ENCODE measurements around the gene TRAP1.
"Not testable (repeated sequence)": the region's sequence is repeated elsewhere in the genome, so short reads cannot be mapped to it uniquely, and the experiment has no call there.

TRAP1 gene

DNA sequence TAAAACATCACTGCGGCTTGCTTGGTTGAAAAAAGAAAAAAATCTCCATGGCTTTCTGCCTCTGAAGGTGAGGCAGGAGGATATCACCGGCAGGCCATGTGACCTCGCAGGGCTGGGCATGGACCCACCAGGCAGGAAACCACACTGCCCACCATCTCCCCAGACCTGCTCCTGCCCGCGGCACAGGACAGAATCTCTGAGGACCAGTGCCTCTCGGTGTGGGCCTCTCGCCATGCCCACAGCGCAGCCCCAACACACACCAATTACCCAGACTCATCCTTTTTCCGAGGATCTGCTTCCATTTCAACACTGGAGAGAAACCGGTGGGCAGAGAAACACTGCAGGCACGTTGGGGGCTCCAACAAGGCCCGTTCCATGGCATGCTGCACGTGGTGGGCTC, 46.6 kb downstream of the TRAP1 start:
- no peak for DNase-seq

DNA sequence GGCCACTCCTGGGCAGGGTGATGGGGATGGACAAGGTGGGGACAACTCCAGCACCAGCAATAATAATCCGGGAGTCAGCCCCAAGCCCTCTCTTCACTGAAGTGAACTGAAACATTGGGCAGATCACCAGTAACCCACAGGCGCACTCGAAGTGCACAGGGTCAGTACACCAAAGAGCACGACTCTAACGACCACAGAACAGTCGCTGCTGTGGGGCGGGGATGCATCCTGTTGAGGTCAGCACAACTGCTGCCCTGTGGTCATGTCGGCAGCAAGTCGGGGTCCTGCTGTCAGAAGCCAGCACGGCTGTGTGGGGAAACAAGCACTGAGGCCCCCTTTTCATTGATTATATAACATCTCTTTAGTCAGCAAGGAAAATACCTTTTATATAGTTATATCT, 48.2 kb downstream of the TRAP1 start:
- no peak for DNase-seq

DNA sequence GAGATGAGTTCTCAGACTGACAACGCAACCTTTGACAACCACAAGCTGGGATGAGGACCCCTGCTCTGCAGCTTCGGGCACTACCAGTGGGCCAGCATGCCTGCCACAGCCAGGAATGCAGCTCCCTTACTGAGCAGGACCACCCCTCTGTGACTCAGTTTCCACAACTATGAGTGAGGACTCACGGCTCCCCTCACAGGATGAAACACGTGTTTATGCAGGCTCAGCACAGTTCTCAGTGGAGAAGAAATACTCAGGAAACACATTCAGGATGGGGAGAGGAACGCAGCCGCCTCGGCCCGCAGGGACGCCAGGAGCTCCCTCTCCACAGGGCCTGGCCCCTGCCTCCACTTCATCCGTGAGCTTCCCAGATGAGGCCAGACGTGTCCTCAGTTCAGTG, 48.7 kb downstream of the TRAP1 start:
- DNase-seq = no peak

DNA sequence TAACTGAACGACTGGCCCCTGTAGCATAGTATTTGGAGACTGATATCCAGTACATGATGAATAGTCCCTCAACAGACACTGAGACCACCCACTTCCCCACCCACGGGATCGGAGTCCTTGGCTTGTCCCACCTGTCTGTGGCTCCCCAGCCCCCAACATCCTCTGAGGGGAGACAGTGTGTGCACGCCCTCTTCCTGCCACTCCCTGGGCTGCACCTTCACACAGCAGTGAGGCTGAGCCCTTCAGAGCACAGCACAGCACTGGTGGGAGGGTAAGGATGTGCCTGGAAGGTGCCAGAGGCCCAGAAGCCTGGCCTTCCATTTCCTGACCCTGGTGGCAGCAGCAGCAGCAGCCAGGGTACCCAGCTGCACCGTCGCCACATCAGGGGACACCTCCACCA, 51.8 kb downstream of the TRAP1 start:
- DNase-seq = no peak

- no peak for DNase-seq
Measured at GRCh38 chr16:3664187-3664896, 53.0 kb downstream of the TRAP1 start.

GRCh38 chr16:3662601-3663000, 54.7 kb downstream of the TRAP1 start:
- no peak for DNase-seq

- no peak for DNase-seq
Measured at GRCh38 chr16:3661922-3662321, 55.4 kb downstream of the TRAP1 start.

DNA sequence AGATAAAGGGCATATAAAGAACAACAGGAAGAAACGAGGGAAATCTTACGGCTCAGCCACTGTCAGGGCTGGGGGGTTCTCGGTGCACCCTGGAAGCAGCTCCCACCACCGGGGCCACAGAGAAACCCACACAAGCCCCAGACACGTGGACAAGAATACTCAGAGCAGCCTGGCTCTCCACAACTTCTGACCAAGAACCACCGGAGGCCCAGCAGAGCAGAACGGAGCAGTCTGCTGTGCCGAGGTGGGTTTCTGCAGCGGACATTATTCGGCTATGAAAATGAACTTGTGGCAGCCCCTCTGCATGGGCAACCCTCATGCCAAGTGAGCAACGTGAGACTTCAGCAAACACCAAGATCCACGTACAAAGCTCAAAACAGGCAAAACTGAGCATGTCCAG, 56.0 kb downstream of the TRAP1 start:
- DNase-seq = no peak

GRCh38 chr16:3659251-3659650, 58.1 kb downstream of the TRAP1 start:
- DNase-seq = no peak

- DNase-seq = peak; percentile 45
Measured at GRCh38 chr16:3656491-3657468, 60.5 kb downstream of the TRAP1 start.

GRCh38 chr16:3656160-3656490, 61.2 kb downstream of the TRAP1 start:
- DNase-seq = not testable (repeated sequence)

DNA sequence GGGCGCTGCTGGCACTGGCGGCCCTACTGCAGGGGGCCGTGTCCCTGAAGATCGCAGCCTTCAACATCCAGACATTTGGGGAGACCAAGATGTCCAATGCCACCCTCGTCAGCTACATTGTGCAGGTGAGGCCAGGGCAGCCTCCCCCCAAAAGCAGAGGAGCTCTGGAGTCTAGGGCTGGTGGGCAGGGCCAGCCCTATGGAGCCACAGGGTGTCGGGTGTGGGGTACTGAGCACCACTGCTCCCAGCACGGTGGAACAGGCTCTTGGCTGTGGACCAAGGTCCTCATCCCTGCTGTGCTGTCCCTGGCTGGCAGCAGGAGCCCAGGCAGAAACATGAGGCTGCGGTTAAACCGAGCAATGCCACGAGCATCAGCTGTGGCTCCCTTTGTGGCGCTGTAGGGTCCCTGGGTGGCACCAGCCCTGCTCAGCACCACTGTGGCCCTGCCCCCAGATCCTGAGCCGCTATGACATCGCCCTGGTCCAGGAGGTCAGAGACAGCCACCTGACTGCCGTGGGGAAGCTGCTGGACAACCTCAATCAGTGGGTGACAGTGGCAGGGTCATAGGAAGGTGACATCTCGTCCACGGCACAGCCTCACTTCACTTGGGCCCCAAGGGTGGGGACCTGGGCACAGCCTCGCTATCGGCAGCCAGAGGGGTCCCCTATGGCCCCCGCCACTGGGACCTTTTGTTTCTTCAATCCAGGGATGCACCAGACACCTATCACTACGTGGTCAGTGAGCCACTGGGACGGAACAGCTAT, 61.7 kb downstream of the TRAP1 start:
- DNase-seq = no peak

GRCh38 chr16:3655030-3655395, 62.3 kb downstream of the TRAP1 start:
- no peak for DNase-seq

GRCh38 chr16:3654249-3654991, 62.9 kb downstream of the TRAP1 start, which contains the start of gene DNASE1:
DNASE1 (plus strand) TSS chr16:3654691; CDS start chr16:3655374, 683 bp downstream.
- DNase-seq = peak; percentile 56

DNA sequence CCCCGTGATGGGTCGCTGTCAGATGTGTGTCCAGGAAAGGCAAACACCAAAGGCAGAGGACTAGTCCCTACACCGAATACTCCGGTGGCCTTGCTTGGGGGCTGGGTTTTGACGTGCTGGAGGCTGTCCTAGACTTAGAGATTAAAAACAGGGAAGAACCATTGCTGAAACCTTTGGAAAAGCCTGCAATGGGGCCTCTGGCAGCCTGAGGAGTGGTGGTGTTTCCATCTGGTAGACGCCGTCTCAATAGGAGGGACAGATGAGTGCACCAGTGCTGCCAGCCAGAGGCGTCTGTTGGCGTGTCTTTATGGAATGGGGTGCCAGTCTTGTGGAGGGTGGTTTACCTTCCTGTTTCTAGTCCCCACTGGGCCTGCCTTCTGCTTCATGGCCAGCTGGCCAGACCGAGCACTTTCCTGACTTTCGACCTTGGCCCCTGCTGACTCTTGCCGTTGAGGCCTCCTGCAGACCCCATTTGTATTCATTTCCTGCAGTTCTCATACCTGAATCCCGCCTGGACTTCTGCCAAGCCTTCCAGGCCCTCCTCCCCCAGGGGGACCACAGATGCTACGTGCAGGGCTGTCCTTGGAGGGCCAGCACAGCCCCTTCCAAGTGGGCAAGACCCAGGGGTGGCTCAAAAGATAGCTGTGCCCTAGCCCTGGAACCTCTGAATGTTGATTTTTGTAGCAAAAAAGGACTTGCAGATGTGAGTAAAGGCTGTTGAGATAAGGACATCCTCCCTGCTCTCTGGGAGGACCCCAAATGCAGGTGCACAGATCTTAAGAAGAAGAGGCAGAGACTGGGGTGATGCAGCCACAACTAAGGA, 64.7 kb downstream of the TRAP1 start:
- no peak for DNase-seq

- DNase-seq = no peak
Measured at GRCh38 chr16:3651461-3652372, 65.6 kb downstream of the TRAP1 start.

DNA sequence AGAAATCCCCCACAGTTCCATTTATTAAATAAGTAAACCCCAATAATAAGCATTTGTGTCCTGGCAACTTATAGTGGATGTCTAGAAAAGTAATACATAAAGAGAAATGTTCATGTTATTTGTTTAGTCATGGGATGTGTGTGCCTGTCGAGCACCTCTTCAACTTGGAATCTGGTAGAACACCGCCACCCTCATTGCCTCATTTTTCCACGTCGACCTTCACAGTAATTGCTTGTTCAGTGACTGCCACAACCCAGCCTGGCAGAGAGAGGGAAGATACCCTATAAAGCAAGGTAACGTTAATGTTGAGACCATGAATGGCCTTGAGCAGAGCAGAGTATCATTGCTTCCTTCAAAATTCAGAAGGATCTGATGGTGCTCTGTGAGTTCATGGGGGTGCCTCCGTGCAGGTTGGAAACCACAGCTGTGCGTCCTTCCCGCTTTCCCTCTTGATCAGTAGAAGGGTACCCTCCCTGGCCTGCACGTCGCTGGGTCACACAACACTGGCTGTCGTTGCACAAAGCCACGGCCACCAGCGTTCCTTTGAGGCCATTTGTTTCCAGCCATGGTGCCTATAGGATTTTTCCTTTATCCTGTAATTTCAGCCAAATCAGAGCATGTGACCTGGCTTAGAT, 66.6 kb downstream of the TRAP1 start:
- DNase-seq = no peak

GRCh38 chr16:3646348-3646920, 70.9 kb downstream of the TRAP1 start:
- no peak for DNase-seq

- no peak for DNase-seq
Measured at GRCh38 chr16:3645504-3646347, 71.6 kb downstream of the TRAP1 start.
